Measurements from ENCODE around the gene ADCYAP1R1. TPM values are rescaled to one million over a fixed set of nuclear protein-coding genes. Genes with fewer than 3 reads are reported as not detected.
A peak's percentile ranks its signal among the peaks of the same experiment; 100 is the strongest.

Gene ADCYAP1R1
- total RNA-seq, 1 experiment from 2014 or later = not detected

GRCh38 chr7:31126976-31127375, 74.9 kb downstream of the ADCYAP1R1 start:
- Histone ChIP-seq H3K27me3 (ENCODE audit: insufficient read depth, low read depth) (peaks cover 73% of the 10 kb centered on the region), H3K4me3 (no peak overlapping the region), H3K4me2 (no peak overlapping the region), H4K20me1 (ENCODE audit: insufficient read depth) (no peaks in the 10 kb centered on the region), H3K4me1 (replicated peaks; ENCODE audit: insufficient read depth) (no peaks in the 10 kb centered on the region), H2AFZ (no peak overlapping the region), H3K79me2 (ENCODE audit: low read depth) (no peaks in the 10 kb centered on the region), H3K9me3 (ENCODE audit: insufficient read depth, low read depth) (no peaks in the 10 kb centered on the region), H3K27ac (no peak overlapping the region), H3K9me2 (ENCODE audit: insufficient read depth) (no peaks in the 10 kb centered on the region), H3F3A (ENCODE audit: insufficient read depth, low read depth) (no peaks in the 10 kb centered on the region), H3K36me3 (ENCODE audit: low read depth) (no peaks in the 10 kb centered on the region)
- no peak for DNase-seq
- intact Hi-C loops (cut with micrococcal nuclease; ENCODE audit: unreplicated experiment) = no loop called here
- ChIA-PET POLR2A (ENCODE audit: unreplicated experiment) (no interaction called here), CTCF (interaction anchor here (0.6 to 0.7 kb wide), 2 partner anchors 52 to 143 kb away, joined by 3 to 4 read pairs; no protein-coding TSS in a partner anchor)
- no TSS peak for BruUV-seq (replicated peaks)
- TF ChIP-seq EZH2 (IDR thresholded peaks at IDR 0.05; ENCODE audit: low read depth) (no peak), CTCF (conservative IDR thresholded peaks at IDR 0.05) (peak; percentile 57)

- Histone ChIP-seq H2AFZ (no peak overlapping the region), H3K4me2 (no peak overlapping the region), H3K9me3 (ENCODE audit: insufficient read depth, low read depth) (no peaks in the 10 kb centered on the region), H3K36me3 (ENCODE audit: low read depth) (no peaks in the 10 kb centered on the region), H3K27ac (no peak overlapping the region), H3K27me3 (ENCODE audit: insufficient read depth, low read depth) (peaks cover 83% of the 10 kb centered on the region), H3K4me3 (no peak overlapping the region), H3K4me1 (replicated peaks; ENCODE audit: insufficient read depth) (no peaks in the 10 kb centered on the region), H4K20me1 (ENCODE audit: insufficient read depth) (no peaks in the 10 kb centered on the region), H3K9me2 (ENCODE audit: insufficient read depth) (no peaks in the 10 kb centered on the region), H3K79me2 (ENCODE audit: low read depth) (no peaks in the 10 kb centered on the region), H3F3A (ENCODE audit: insufficient read depth, low read depth) (no peaks in the 10 kb centered on the region)
- no TSS peak for BruUV-seq (replicated peaks)
- no peak for DNase-seq
- intact Hi-C loops (cut with micrococcal nuclease; ENCODE audit: unreplicated experiment) = no loop called here
- ChIA-PET POLR2A (ENCODE audit: unreplicated experiment) (no interaction called here), CTCF (interaction anchor here (0.6 kb wide), 1 partner anchor 394 kb away, joined by 5 read pairs; no protein-coding TSS in a partner anchor)
- no peak for TF ChIP-seq EZH2 (IDR thresholded peaks at IDR 0.05; ENCODE audit: low read depth)
- TF ChIP-seq CTCF (conservative IDR thresholded peaks at IDR 0.05) = peak; percentile 49; the same call in 1 of the 2 replicates
Measured at GRCh38 chr7:31129067-31129466, 77.0 kb downstream of the ADCYAP1R1 start.

GRCh38 chr7:31133497-31133896, 81.4 kb downstream of the ADCYAP1R1 start:
- no peaks in the 10 kb centered on the region for H4K20me1 ChIP-seq (ENCODE audit: insufficient read depth)
- no peaks in the 10 kb centered on the region for H3K4me1 ChIP-seq (replicated peaks; ENCODE audit: insufficient read depth)
- no peaks in the 10 kb centered on the region for H3K36me3 ChIP-seq (ENCODE audit: low read depth)
- H3K9me2 ChIP-seq (ENCODE audit: insufficient read depth) = no peaks in the 10 kb centered on the region
- ChIA-PET POLR2A (ENCODE audit: unreplicated experiment) (interaction anchor here (0.6 kb wide), 1 partner anchor 1750 kb away, joined by 7 read pairs; no protein-coding TSS in a partner anchor), CTCF (interaction anchor here (0.6 to 1.5 kb wide), 2 partner anchors 11 to 1203 kb away, joined by 3 to 12 read pairs; no protein-coding TSS in a partner anchor)
- no peak overlapping the region for H3K4me3 ChIP-seq
- H3F3A ChIP-seq (ENCODE audit: insufficient read depth, low read depth) = no peaks in the 10 kb centered on the region
- no peak for TF ChIP-seq EZH2 (IDR thresholded peaks at IDR 0.05; ENCODE audit: low read depth)
- H3K9me3 ChIP-seq (ENCODE audit: insufficient read depth, low read depth) = no peaks in the 10 kb centered on the region
- DNase-seq = peak in 1 of 2 experiments; percentile 33
- H3K27ac ChIP-seq = no peak overlapping the region
- H2AFZ ChIP-seq = no peak overlapping the region
- H3K79me2 ChIP-seq (ENCODE audit: low read depth) = no peaks in the 10 kb centered on the region
- BruUV-seq (replicated peaks) = no TSS peak
- H3K4me2 ChIP-seq = no peak overlapping the region
- intact Hi-C loops (cut with micrococcal nuclease; ENCODE audit: unreplicated experiment) = loop anchor here (5.0 kb wide), 1 partner anchor 239 kb away; no protein-coding TSS in a partner anchor
- H3K27me3 ChIP-seq (ENCODE audit: insufficient read depth, low read depth) = peaks cover 54% of the 10 kb centered on the region

Data from PC-9 (cell line).